T-cell (primary cell): ENCODE results near the gene PRRG1. TPM values are rescaled to one million over a fixed set of nuclear protein-coding genes. Genes with fewer than 3 reads are reported as not detected.
"Not testable (repeated sequence)": the region's sequence is repeated elsewhere in the genome, so short reads cannot be mapped to it uniquely, and the experiment has no call there.

Experiments used
- ATAC-seq, 4 experiments: fragments of 200-7000 bp in 3 of 4; fragments of 150-1000 bp in 1 of 4; cut with Tn5 transposase; replicated peaks in 1 of 4; 1 replicate in 3 of 4; 2 replicates in 1 of 4; pipeline ENCODE4 v1.10.0; 2021; ENCODE audit warnings: moderate library complexity in 3 of 4, mild to moderate bottlenecking in 2 of 4, moderate number of reproducible peaks in 1 of 4
- CTCF ChIA-PET, 2 donors: fragments of 300-600 bp; sonication (Branson Sonifier 250); formaldehyde crosslinking; loops; one replicate each; lab custom pipeline; 2022; ENCODE audit warnings: antibody characterized with exemption in 2 of 2; lab: Charles Lee
- POLR2A ChIA-PET, 2 donors: fragments of 300-600 bp; sonication (Branson Sonifier 250); formaldehyde crosslinking; loops; one replicate each; lab custom pipeline; 2022; ENCODE audit warnings: antibody characterized with exemption in 2 of 2; lab: Charles Lee
- DNase-seq, 35 experiments: peaks; one replicate each; pipeline versions ENCODE4 v3.0.0 to v3.0.0-alpha.2; 2013 to 2023
- H3K27ac ChIP-seq: one replicate; pipeline ENCODE4 v1.5.1; 2013; ENCODE audit warnings: low read length
- H3K27me3 ChIP-seq, 2 experiments: replicated peaks in 1 of 2; 1 replicate in 1 of 2; 2 replicates in 1 of 2; pipeline versions ENCODE4 v1.6.1 to v1.7.0; 2013; ENCODE audit warnings: low read length in 1 of 2, mixed read lengths in 1 of 2; ENCODE audit not compliant: control insufficient read depth in 2 of 2, insufficient read depth in 2 of 2; ENCODE audit errors: extremely low read depth in 1 of 2
- H3K36me3 ChIP-seq, 2 donors: 1 replicate in 1 of 2; 2 replicates in 1 of 2; pipeline versions ENCODE4 v1.6.1 to v1.7.0; 2013; ENCODE audit warnings: low read length in 1 of 2; ENCODE audit not compliant: control insufficient read depth in 2 of 2, insufficient read depth in 1 of 2; ENCODE audit errors: extremely low read depth in 1 of 2
- H3K4me1 ChIP-seq, 2 experiments: 1 replicate in 1 of 2; 2 replicates in 1 of 2; pipeline versions ENCODE4 v1.6.1 to v1.7.0; 2013; ENCODE audit warnings: low read length in 2 of 2, mixed read lengths in 1 of 2; ENCODE audit not compliant: insufficient read depth in 2 of 2, control insufficient read depth in 1 of 2; ENCODE audit errors: extremely low read depth in 1 of 2
- H3K4me3 ChIP-seq, 2 donors: 1 replicate in 1 of 2; 2 replicates in 1 of 2; pipeline versions ENCODE4 v1.5.1 to v1.7.0; 2013; ENCODE audit warnings: mild to moderate bottlenecking in 2 of 2, low read length in 1 of 2, moderate library complexity in 1 of 2; ENCODE audit not compliant: control insufficient read depth in 1 of 2; ENCODE audit errors: extremely low read depth in 1 of 2
- H3K9me3 ChIP-seq: 2 replicates; pipeline ENCODE4 v1.7.0; 2013
- H3K27ac Mint-ChIP-seq, 2 donors: one replicate each; pipeline ENCODE4 v1.8.0; 2020 to 2021; ENCODE audit warnings: mild to moderate bottlenecking in 2 of 2, mixed read lengths in 2 of 2
- H3K27me3 Mint-ChIP-seq, 2 donors: one replicate each; pipeline ENCODE4 v1.8.0; 2021 to 2022; ENCODE audit warnings: mixed read lengths in 2 of 2
- H3K36me3 Mint-ChIP-seq: one replicate; pipeline ENCODE4 v1.8.0; 2021; ENCODE audit warnings: mixed read lengths
- H3K4me1 Mint-ChIP-seq, 3 donors: one replicate each; pipeline ENCODE4 v1.8.0; 2020 to 2022; ENCODE audit warnings: mixed read lengths in 3 of 3, mild to moderate bottlenecking in 1 of 3
- H3K4me3 Mint-ChIP-seq, 3 donors: one replicate each; pipeline ENCODE4 v1.8.0; 2020 to 2022; ENCODE audit warnings: mild to moderate bottlenecking in 3 of 3, mixed read lengths in 3 of 3, moderate library complexity in 3 of 3
- H3K9me3 Mint-ChIP-seq, 3 donors: one replicate each; pipeline ENCODE4 v1.8.0; 2020 to 2022; ENCODE audit warnings: mixed read lengths in 3 of 3
- WGBS: methylation state at CpG from one replicate; pipeline ENCODE4 v1.1.5; 2013; ENCODE audit warnings: missing lambda C conversion rate; ENCODE audit not compliant: insufficient coverage; 5-methylcytosine and 5-hydroxymethylcytosine counted together
- total RNA-seq, 35 experiments: library from RNA in 6 of 35; stranded (reverse) in 6 of 35; fragments of 120-200 nt in 1 of 35; gene quantifications; one replicate each; pipeline versions ENCODE4 v1.2.1 to v1.2.4 and lab custom pipeline; 2013 to 2026

PRRG1 gene
- total RNA-seq, 5 donors from 2014 or later (not counting 1 experiment from before 2014, with no cell fraction given), result 0.12 to 0.16 TPM; not detected in 3

GRCh38 chrX:37425370-37425769, 76.2 kb downstream of the PRRG1 start:
- Histone ChIP-seq H3K36me3 (no peaks in the 10 kb centered on the region), H3K4me1 (no peaks in the 10 kb centered on the region), H3K27ac (no peak overlapping the region), H3K4me3 (no peak overlapping the region), H3K9me3 (no peaks in the 10 kb centered on the region), H3K27me3 (no peaks in the 10 kb centered on the region)
- ATAC-seq, result no peak
- no peak for DNase-seq
- ChIA-PET POLR2A (no interaction called here), CTCF (no interaction called here)
- no peak overlapping the region for H3K4me3 Mint-ChIP-seq
- no peaks in the 10 kb centered on the region for H3K27me3 Mint-ChIP-seq
- no CpG with 5 or more reads among the region's 1 CpG for WGBS
- no peaks in the 10 kb centered on the region for H3K36me3 Mint-ChIP-seq
- no peak overlapping the region for H3K27ac Mint-ChIP-seq
- H3K4me1 Mint-ChIP-seq, result no peaks in the 10 kb centered on the region
- H3K9me3 Mint-ChIP-seq, result no peaks in the 10 kb centered on the region

GRCh38 chrX:37428962-37429361, 79.8 kb downstream of the PRRG1 start:
- H3K4me3 ChIP-seq, H3K4me3 Mint-ChIP-seq, ATAC-seq, CTCF ChIA-PET, H3K36me3 ChIP-seq, H3K9me3 ChIP-seq, DNase-seq, H3K4me1 ChIP-seq, POLR2A ChIA-PET, H3K36me3 Mint-ChIP-seq, H3K9me3 Mint-ChIP-seq, H3K4me1 Mint-ChIP-seq, H3K27ac Mint-ChIP-seq, H3K27ac ChIP-seq, H3K27me3 ChIP-seq: not testable (repeated sequence)
- WGBS, result no CpG with 5 or more reads among the region's 2 CpGs
- H3K27me3 Mint-ChIP-seq, result peaks cover 0 to 12% of the 10 kb centered on the region in 2 donors

- Histone ChIP-seq H3K36me3 (no peaks in the 10 kb centered on the region), H3K9me3 (no peaks in the 10 kb centered on the region), H3K27me3 (no peaks in the 10 kb centered on the region), H3K4me1 (no peaks in the 10 kb centered on the region), H3K4me3 (no peak overlapping the region), H3K27ac (no peak overlapping the region)
- H3K9me3 Mint-ChIP-seq, result no peaks in the 10 kb centered on the region
- CTCF ChIA-PET, result no interaction called here
- H3K27ac Mint-ChIP-seq, result no peak overlapping the region
- DNase-seq (no peak), ATAC-seq (no peak)
- no peaks in the 10 kb centered on the region for H3K36me3 Mint-ChIP-seq
- H3K27me3 Mint-ChIP-seq, result peaks cover 0 to 29% of the 10 kb centered on the region in 2 donors
- no peaks in the 10 kb centered on the region for H3K4me1 Mint-ChIP-seq
- no CpG with 5 or more reads among the region's 1 CpG for WGBS
- no peak overlapping the region for H3K4me3 Mint-ChIP-seq
- POLR2A ChIA-PET, result no interaction called here
Observed at GRCh38 chrX:37434362-37434761, 85.2 kb downstream of the PRRG1 start.

- H3K36me3 Mint-ChIP-seq, result no peaks in the 10 kb centered on the region
- Histone ChIP-seq H3K9me3 (no peaks in the 10 kb centered on the region), H3K36me3 (no peaks in the 10 kb centered on the region), H3K4me3 (no peak overlapping the region), H3K4me1 (no peaks in the 10 kb centered on the region), H3K27ac (no peak overlapping the region), H3K27me3 (no peaks in the 10 kb centered on the region)
- H3K27me3 Mint-ChIP-seq, result peaks cover 0 to 36% of the 10 kb centered on the region in 2 donors
- no peak for DNase-seq
- H3K9me3 Mint-ChIP-seq, result no peaks in the 10 kb centered on the region
- ATAC-seq, result no peak
- WGBS, result no CpG with 5 or more reads among the region's 1 CpG
- no peak overlapping the region for H3K4me3 Mint-ChIP-seq
- ChIA-PET CTCF (no interaction called here), POLR2A (no interaction called here)
- H3K4me1 Mint-ChIP-seq, result no peaks in the 10 kb centered on the region
- H3K27ac Mint-ChIP-seq, result no peak overlapping the region
Observed at GRCh38 chrX:37437160-37437559, 88.0 kb downstream of the PRRG1 start.

GRCh38 chrX:37441377-37441776, 92.2 kb downstream of the PRRG1 start:
- Mint-ChIP-seq H3K27me3 (peaks cover 0 to 23% of the 10 kb centered on the region in 2 donors), H3K9me3 (no peaks in the 10 kb centered on the region), H3K4me3 (no peak overlapping the region), H3K36me3 (no peaks in the 10 kb centered on the region), H3K4me1 (no peaks in the 10 kb centered on the region), H3K27ac (no peak overlapping the region)
- no peak overlapping the region for H3K4me3 ChIP-seq
- no peaks in the 10 kb centered on the region for H3K4me1 ChIP-seq
- no peaks in the 10 kb centered on the region for H3K36me3 ChIP-seq
- POLR2A ChIA-PET, result no interaction called here
- WGBS, result 92% methylated on average over 14 of the region's 16 CpGs
- ATAC-seq (no peak), DNase-seq (no peak)
- H3K27me3 ChIP-seq, result no peaks in the 10 kb centered on the region
- no peaks in the 10 kb centered on the region for H3K9me3 ChIP-seq
- no peak overlapping the region for H3K27ac ChIP-seq
- CTCF ChIA-PET, result no interaction called here

GRCh38 chrX:37445182-37445581, 96.0 kb downstream of the PRRG1 start:
- Histone ChIP-seq H3K27ac (no peak overlapping the region), H3K36me3 (no peaks in the 10 kb centered on the region), H3K4me3 (no peak overlapping the region), H3K27me3 (no peaks in the 10 kb centered on the region), H3K9me3 (no peaks in the 10 kb centered on the region), H3K4me1 (no peaks in the 10 kb centered on the region)
- H3K4me3 Mint-ChIP-seq, result no peak overlapping the region
- DNase-seq (no peak), ATAC-seq (no peak)
- ChIA-PET POLR2A (no interaction called here), CTCF (no interaction called here)
- H3K27me3 Mint-ChIP-seq, result peaks cover 0 to 12% of the 10 kb centered on the region in 2 donors
- WGBS, result no CpG with 5 or more reads among the region's 1 CpG
- H3K36me3 Mint-ChIP-seq, result no peaks in the 10 kb centered on the region
- no peak overlapping the region for H3K27ac Mint-ChIP-seq
- no peaks in the 10 kb centered on the region for H3K9me3 Mint-ChIP-seq
- no peaks in the 10 kb centered on the region for H3K4me1 Mint-ChIP-seq

- Mint-ChIP-seq H3K27ac (no peak overlapping the region), H3K9me3 (no peaks in the 10 kb centered on the region), H3K4me1 (no peaks in the 10 kb centered on the region), H3K36me3 (no peaks in the 10 kb centered on the region), H3K4me3 (no peak overlapping the region), H3K27me3 (peaks cover 3 to 10% of the 10 kb centered on the region in 2 donors)
- DNase-seq (no peak), ATAC-seq (no peak)
- WGBS, result no CpG with 5 or more reads among the region's 1 CpG
- Histone ChIP-seq H3K9me3 (no peaks in the 10 kb centered on the region), H3K27me3 (no peaks in the 10 kb centered on the region), H3K36me3 (no peaks in the 10 kb centered on the region), H3K27ac (no peak overlapping the region), H3K4me1 (no peaks in the 10 kb centered on the region), H3K4me3 (no peak overlapping the region)
- ChIA-PET CTCF (no interaction called here), POLR2A (no interaction called here)
Observed at GRCh38 chrX:37453821-37454220, 104.7 kb downstream of the PRRG1 start.
